ENCODE results near the gene RTRAF.

Gene RTRAF

GRCh38 chr14:51996148-51996746 lies 6.9 kb downstream of the RTRAF start:
- no peak for DNase-seq (ENCODE audit: low spot score)

- DNase-seq (ENCODE audit: low spot score): no peak
Measured at GRCh38 chr14:51998348-51998747, 9.0 kb downstream of the RTRAF start.

GRCh38 chr14:51999084-51999483 lies 9.7 kb downstream of the RTRAF start:
- peak; percentile 12 for DNase-seq (ENCODE audit: low spot score)

- no peak for DNase-seq (ENCODE audit: low spot score)
Measured at GRCh38 chr14:52000019-52000582, 10.8 kb downstream of the RTRAF start.

- DNase-seq (ENCODE audit: low spot score): no peak
Measured at GRCh38 chr14:52000696-52001095, 11.3 kb downstream of the RTRAF start.

- no peak for DNase-seq (ENCODE audit: low spot score)
Measured at GRCh38 chr14:52002542-52002941, 13.2 kb downstream of the RTRAF start.

- DNase-seq (ENCODE audit: low spot score): no peak
Measured at GRCh38 chr14:52003324-52003723, 14.0 kb downstream of the RTRAF start.

GRCh38 chr14:52005625-52006024 lies 16.3 kb downstream of the RTRAF start:
- DNase-seq (ENCODE audit: low spot score): no peak

- no peak for DNase-seq (ENCODE audit: low spot score)
Measured at GRCh38 chr14:52006361-52006760, 17.0 kb downstream of the RTRAF start.

GRCh38 chr14:52007211-52007610 lies 17.9 kb downstream of the RTRAF start:
- DNase-seq (ENCODE audit: low spot score): no peak

GRCh38 chr14:52007637-52008036 lies 18.3 kb downstream of the RTRAF start:
- DNase-seq (ENCODE audit: low spot score): no peak

- no peak for DNase-seq (ENCODE audit: low spot score)
Measured at GRCh38 chr14:52008136-52008535, 18.8 kb downstream of the RTRAF start.

GRCh38 chr14:52010173-52010693 lies 20.9 kb downstream of the RTRAF start:
- no peak for DNase-seq (ENCODE audit: low spot score)

- no peak for DNase-seq (ENCODE audit: low spot score)
Measured at GRCh38 chr14:52011523-52011922, 22.2 kb downstream of the RTRAF start.

GRCh38 chr14:52012635-52013034 lies 23.3 kb downstream of the RTRAF start:
- DNase-seq (ENCODE audit: low spot score): no peak

GRCh38 chr14:52013984-52014600 lies 24.7 kb downstream of the RTRAF start:
- DNase-seq (ENCODE audit: low spot score): no peak

GRCh38 chr14:52014601-52015267 lies 25.4 kb downstream of the RTRAF start:
- no peak for DNase-seq (ENCODE audit: low spot score)

GRCh38 chr14:52015411-52016030 lies 26.2 kb downstream of the RTRAF start:
- peak; percentile 41 for DNase-seq (ENCODE audit: low spot score)

- no peak for DNase-seq (ENCODE audit: low spot score)
Measured at GRCh38 chr14:52018252-52018651, 28.9 kb downstream of the RTRAF start.

GRCh38 chr14:52018970-52019369 lies 29.6 kb downstream of the RTRAF start:
- DNase-seq (ENCODE audit: low spot score): no peak

GRCh38 chr14:52020161-52020714 lies 30.9 kb downstream of the RTRAF start:
- DNase-seq (ENCODE audit: low spot score): no peak

Measured in RKO (cell line).